GM18511 (cell line): Measurements from ENCODE around the gene CHMP2A.
"Not testable (repeated sequence)": the region's sequence is repeated elsewhere in the genome, so short reads cannot be mapped to it uniquely, and the experiment has no call there.

Experiments used
- ATAC-seq: cut with Tn5 transposase; IDR thresholded peaks from one replicate; pipeline ENCODE4 v1.9.1; 2021; ENCODE audit warnings: mild to moderate bottlenecking, moderate library complexity; ENCODE audit not compliant: unreplicated experiment

CHMP2A gene

GRCh38 chr19:58542641-58543372 lies 12.1 kb downstream of the CHMP2A start:
- not testable (repeated sequence) for ATAC-seq

GRCh38 chr19:58539169-58539559 lies 15.7 kb downstream of the CHMP2A start:
- ATAC-seq: not testable (repeated sequence)

GRCh38 chr19:58538257-58539168 lies 16.4 kb downstream of the CHMP2A start:
- no peak for ATAC-seq

DNA sequence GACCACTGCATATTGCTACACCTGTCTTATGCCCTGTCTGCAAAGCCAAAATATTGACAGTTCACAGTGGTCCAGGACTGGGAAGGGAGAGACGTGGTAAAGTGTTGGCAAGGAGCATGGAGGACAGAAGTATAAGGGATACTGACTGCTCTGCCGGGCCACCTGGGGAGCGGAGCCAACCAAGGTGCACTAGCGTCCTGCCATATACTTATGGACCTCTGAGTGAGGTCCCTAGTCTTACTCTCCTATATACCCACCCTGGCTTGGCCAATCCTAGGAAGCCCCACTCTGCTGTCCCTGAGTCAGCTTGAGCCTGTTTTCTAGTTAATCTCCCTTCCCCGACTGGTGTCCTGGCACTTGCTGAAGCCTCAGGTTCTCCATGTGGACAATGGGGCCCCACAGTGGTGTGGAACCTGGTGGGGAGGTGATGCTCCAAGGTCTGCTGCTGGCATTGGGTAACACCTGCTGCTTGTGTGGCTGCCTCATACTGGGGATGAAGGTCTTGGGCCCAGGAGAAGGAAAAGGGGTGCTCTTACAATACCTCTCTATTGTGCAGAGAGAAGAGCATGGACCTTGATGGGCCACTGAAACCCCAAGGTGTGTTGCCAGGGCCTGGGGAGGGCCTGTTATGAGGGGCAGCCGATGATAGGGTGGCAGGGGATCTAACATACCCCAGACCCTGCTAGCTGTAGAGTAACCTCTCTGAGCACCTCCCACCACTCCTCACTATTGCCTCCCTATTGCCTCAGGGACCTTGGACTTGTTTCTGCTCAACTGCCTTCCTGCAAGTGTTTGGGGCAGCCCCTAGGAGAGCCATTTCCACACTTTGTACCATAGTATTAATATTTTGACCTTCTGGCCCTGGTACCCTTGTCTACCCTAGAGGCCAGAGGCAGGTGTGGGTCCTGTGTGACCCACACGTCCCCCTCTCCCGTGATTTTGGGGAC lies 17.8 kb downstream of the CHMP2A start:
- no peak for ATAC-seq

- ATAC-seq: no peak
These were observed 19.0 kb downstream of the CHMP2A start for GRCh38 chr19:58535857-58536256.

GRCh38 chr19:58531034-58531840 lies 23.7 kb downstream of the CHMP2A start:
- no peak for ATAC-seq

GRCh38 chr19:58529405-58529804 lies 25.5 kb downstream of the CHMP2A start:
- ATAC-seq: no peak

DNA sequence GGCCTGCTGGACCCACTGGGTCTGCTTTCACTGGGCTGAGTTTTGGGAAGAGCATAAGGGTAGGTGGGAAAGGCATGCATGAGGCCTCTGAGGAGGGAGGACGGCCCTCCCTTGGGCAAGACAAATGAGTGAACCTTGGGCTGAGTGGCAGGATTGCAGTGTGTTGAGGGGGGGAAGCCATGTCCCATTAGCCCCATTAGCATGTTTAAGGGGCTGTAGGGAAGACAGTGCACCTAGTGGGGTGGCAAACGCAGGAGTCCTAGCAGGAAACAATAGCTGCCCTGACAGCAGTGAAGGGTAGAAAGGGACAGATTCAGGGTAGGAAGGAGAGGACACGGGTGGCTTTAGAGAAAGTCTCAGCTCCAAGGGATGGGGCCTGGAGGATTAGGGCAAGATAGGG lies 32.2 kb downstream of the CHMP2A start:
- no peak for ATAC-seq

DNA sequence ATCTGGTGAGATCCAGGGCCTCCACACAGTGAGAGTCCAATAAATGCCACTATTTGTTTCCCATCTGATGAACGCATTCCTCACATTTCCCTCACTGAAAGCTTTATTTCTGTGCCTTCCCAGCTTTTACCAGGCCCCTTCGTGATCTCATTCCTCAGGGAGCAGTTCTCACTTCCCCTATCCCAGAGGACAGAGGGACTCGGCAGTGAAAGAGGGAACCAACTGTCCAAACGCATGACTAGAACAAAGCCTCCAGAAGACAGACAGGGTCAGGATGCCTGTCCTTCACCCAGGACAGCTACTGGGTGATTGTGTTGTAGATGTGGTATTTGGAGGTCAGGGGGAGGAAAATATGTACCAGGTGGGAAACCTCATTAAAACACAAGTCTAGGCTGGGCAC lies 33.3 kb downstream of the CHMP2A start:
- no peak for ATAC-seq

- no peak for ATAC-seq
These were observed 34.7 kb downstream of the CHMP2A start for GRCh38 chr19:58520257-58520599.

DNA sequence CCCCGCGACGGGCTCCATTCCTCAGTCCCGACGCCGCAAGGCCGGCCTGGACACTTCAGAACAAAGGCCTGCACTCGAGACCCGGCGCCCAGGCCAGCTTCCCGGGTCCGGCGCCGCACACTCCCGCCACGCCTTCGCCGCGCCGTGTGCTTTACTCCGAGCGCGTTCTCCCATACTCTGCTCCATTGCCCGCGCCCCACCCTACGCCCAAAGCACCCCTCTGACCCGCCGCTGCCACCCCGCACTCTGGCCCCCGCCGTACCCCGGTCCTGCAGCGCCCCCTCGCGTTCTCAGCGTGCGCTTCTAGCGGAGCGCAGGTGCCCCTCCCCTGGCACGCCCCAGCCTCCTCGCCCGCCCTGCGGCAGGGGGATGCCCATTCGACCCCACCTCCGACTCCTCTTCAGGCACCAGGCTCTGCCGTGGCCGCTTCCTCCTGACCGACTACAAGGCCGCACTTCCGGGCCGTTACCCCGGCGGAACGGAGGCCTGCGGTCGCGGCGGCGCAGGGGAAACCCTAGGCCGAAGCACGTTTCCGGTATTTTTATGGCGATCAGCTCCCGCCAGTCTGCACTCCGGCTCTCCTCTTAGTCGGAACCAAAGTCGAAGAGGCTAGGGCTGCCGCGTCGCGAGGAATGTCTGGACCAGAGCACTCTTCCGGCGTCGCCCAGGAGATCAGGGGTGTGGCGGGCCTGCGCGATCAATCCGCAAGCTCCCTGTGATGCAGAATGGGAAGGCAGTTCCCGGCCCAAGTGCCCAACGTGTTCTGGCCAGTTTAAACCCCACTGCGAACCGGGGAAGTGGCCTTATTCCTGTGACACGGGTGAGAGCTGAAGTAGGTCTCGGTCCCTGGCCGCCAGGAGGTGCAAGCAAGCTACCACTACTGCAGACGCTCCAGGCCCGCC lies 35.3 kb downstream of the CHMP2A start, which contains the start of gene ZBTB45:
Gene ZBTB45, minus strand, starts transcription at position 456 of the 902 bp plus-strand sequence. CDS start 2,137 bp downstream, outside the sequence.
- ATAC-seq: peak; percentile 86

DNA sequence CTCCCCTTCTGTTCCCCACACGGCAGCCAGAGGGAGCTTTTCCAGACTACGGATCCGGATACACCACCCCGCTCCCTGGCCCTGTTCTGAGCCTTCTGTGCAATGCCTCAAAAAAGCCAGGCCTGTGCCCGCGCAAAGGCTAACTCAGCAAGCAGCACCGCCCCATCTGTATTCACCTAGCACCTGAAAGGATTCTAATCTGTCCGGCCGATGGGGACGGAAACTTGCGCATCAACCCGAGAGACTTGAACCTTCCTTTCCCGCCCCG lies 35.9 kb downstream of the CHMP2A start:
- ATAC-seq: peak; percentile 11

DNA sequence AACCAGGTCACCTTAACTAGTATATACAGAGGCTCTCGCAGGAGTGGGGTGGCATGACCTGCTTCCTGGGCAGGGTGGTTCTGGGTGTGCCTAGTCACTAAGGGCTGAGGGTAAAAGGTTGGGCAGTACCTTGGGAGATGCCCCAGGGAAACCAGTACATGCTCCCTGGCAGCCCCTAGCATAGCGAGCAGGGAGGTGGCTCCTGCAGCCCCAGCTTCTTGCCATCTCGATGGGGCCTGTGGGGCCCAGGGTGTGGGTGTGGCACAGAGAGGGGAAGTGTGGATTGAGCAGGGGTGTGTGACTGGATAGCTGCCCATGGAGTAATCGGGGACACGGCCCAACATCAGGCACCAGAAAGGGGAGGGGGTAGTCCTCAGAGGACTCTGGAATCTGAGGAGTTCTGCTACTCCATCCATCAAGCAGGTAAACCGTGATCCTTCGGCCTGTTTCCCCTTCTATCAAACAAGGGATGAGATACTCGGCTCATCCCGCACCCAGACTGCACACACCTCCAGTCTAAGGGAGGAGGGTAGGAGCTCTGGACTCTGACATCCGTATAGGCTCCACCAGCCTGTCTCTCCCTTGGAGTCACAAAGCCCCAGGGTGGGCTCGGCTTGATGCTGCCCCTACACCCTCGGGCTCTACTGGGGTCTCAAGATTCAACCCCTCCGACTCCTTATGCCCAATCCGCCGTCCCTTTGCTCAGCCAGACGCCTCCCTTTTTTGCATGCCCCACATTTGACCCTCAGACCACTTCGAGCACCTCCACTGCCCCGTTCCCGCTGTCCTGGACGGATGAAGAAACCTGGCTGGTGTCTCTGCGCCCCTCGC lies 36.4 kb downstream of the CHMP2A start:
- no peak for ATAC-seq

DNA sequence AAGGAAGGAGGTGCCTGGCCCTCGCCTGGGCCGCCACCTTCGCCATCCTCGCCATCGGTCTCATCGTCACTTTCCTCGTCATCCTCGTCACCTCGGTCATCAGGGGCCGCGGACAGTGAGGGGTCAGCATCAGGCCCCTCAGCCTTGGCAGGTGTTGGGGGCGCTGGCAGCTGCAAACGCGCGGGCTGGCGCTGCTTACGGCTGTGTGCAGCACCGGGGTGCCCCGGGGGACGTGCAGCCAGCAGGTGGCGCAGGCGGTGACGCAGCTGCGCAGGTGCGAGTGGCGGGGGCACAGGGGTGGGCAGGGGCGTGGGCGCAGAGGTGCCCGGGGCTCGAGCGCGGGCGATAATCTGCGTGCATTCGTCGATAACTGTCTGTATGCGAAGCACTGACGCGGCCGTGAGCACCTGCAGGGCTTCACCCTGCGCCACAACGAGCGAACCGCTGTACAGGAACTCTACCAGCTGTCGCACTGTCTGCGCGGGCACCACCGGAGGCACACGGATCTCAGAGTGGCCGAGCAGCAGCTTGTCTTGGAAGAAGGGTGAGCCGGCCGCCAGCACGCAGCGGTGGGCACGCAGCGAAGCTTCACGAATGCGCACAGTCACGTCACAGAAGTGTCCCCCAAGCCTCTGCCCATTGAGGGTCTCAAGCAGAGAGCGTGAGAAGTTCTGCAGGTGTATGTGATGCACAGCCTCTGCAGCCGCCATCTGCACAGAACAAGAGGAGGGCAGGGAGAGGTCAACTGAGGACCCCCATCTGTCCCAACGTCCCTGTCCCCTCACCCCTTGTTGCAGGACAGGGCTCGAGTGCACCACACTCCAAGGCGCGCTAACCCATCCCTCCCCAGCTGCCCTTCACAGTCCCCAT lies 37.7 kb downstream of the CHMP2A start:
- ATAC-seq: no peak

GRCh38 chr19:58516246-58516836 lies 38.6 kb downstream of the CHMP2A start:
- no peak for ATAC-seq

- ATAC-seq: no peak
These were observed 39.6 kb downstream of the CHMP2A start for GRCh38 chr19:58515259-58515658.

DNA sequence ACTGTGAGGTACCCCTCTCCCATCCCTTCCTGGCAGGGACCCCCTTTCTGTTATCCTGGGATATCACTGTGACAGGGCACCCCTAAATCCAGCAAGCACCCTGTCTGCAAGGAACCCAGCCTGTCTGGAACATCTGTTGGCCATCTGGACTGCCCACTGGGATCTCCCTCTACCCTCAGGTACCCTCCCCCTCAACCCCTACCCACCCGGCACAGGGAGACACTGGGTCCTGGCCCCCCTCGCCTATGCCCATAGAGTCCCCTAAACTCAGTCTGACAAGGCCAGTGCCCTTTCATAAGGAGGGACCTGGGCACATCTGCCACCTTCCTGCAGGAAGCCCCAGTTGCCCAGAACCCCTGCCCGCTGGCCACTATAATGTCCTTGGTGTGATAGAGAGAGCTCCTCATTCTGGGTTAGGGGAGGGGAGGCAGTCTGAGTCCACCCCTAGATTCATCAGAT lies 40.3 kb downstream of the CHMP2A start:
- ATAC-seq: no peak
